IMR-90 (cell line): ENCODE measurements around the gene RPS25. TPM values are rescaled to one million over a fixed set of nuclear protein-coding genes. Genes with fewer than 3 reads are reported as not detected.

Source experiments
- ATAC-seq: fragments of 200-7000 bp; cut with Tn5 transposase; 2 replicates; pipeline ENCODE4 v1.9.1; 2020; ENCODE audit warnings: low read depth, mild to moderate bottlenecking, moderate library complexity
- BruUV-seq: library from RNA; stranded (reverse); fragments of 400-500 nt; replicated peaks from 2 replicates; lab custom pipeline; 2021; lab: Mats Ljungman, UMichigan
- CTCF ChIA-PET: fragments of 300-600 bp; formaldehyde crosslinking; extraction: SDS; loops from one replicate; lab custom pipeline; 2021; ENCODE audit warnings: antibody characterized with exemption; lab: Yijun Ruan, JAX
- POLR2A ChIA-PET: fragments of 300-600 bp; sonication (Branson Sonifier 250); formaldehyde crosslinking; loops from one replicate; lab custom pipeline; 2022; ENCODE audit warnings: antibody characterized with exemption; ENCODE audit not compliant: unreplicated experiment; lab: Charles Lee
- DNase-seq: peaks from one replicate; pipeline ENCODE4 v3.0.0; 2013
- H2AFZ ChIP-seq: replicated peaks from 2 replicates; pipeline ENCODE3; 2013; ENCODE audit warnings: low read length, mild to moderate bottlenecking; ENCODE audit not compliant: poor library complexity
- H2AK5ac ChIP-seq: 2 replicates; pipeline ENCODE4 v1.6.1; 2013; ENCODE audit warnings: low read depth, low read length, inconsistent platforms
- H2AK9ac ChIP-seq: replicated peaks from 2 replicates; pipeline ENCODE3; 2013; ENCODE audit warnings: mild to moderate bottlenecking, low read depth, low read length, moderate library complexity; ENCODE audit not compliant: poor library complexity
- H2BK120ac ChIP-seq: 2 replicates; pipeline ENCODE4 v1.6.1; 2013; ENCODE audit warnings: low read depth, low read length, inconsistent platforms
- H2BK15ac ChIP-seq: 3 replicates; pipeline ENCODE4 v1.6.1; 2013; ENCODE audit warnings: low read depth, low read length, inconsistent platforms
- H2BK20ac ChIP-seq: 2 replicates; pipeline ENCODE4 v1.6.1; 2013; ENCODE audit warnings: low read depth, mild to moderate bottlenecking, inconsistent platforms, low read length, moderate library complexity
- H2BK5ac ChIP-seq: 2 replicates; pipeline ENCODE4 v1.6.1; 2013; ENCODE audit warnings: mild to moderate bottlenecking, low read depth, low read length, inconsistent platforms; ENCODE audit not compliant: poor library complexity, severe bottlenecking
- H3K14ac ChIP-seq: replicated peaks from 2 replicates; pipeline ENCODE4 v1.6.1; 2013; ENCODE audit warnings: low read depth, low read length, inconsistent platforms
- H3K18ac ChIP-seq: 2 replicates; pipeline ENCODE4 v1.6.1; 2013; ENCODE audit warnings: low read depth, low read length, control low read depth
- H3K23ac ChIP-seq: 2 replicates; pipeline ENCODE4 v1.6.1; 2013; ENCODE audit warnings: low read depth, low read length, inconsistent platforms
- H3K27ac ChIP-seq: 2 replicates; pipeline ENCODE4 v1.5.1; 2013; ENCODE audit warnings: mild to moderate bottlenecking, control low read depth, low read length; ENCODE audit not compliant: insufficient read depth
- H3K27me3 ChIP-seq: 2 replicates; pipeline ENCODE4 v1.6.1; 2013; ENCODE audit warnings: low read length; ENCODE audit not compliant: control insufficient read depth, insufficient read depth
- H3K36me3 ChIP-seq: 2 replicates; pipeline ENCODE4 v1.6.1; 2013; ENCODE audit warnings: low read length, mixed read lengths; ENCODE audit not compliant: control insufficient read depth, insufficient read depth
- H3K4ac ChIP-seq: 2 replicates; pipeline ENCODE4 v1.6.1; 2013; ENCODE audit warnings: low read depth, low read length, inconsistent platforms
- H3K4me1 ChIP-seq: 2 replicates; pipeline ENCODE4 v1.6.1; 2013; ENCODE audit warnings: low read length, mixed read lengths; ENCODE audit not compliant: control insufficient read depth, insufficient read depth
- H3K4me2 ChIP-seq: 2 replicates; pipeline ENCODE4 v1.6.1; 2013; ENCODE audit warnings: low read depth, mild to moderate bottlenecking, control low read depth, low read length, moderate library complexity
- H3K4me3 ChIP-seq: 2 replicates; pipeline ENCODE4 v1.5.1; 2013; ENCODE audit warnings: low read depth, mild to moderate bottlenecking, control low read depth, low read length, moderate library complexity; ENCODE audit not compliant: insufficient read depth
- H3K56ac ChIP-seq: 2 replicates; pipeline ENCODE4 v1.6.1; 2013; ENCODE audit warnings: low read length, inconsistent platforms; ENCODE audit not compliant: insufficient read depth; ENCODE audit errors: extremely low read depth
- H3K79me1 ChIP-seq, 2 experiments: 2 replicates each; pipeline ENCODE4 v1.6.1; 2013; ENCODE audit warnings: low read length in 2 of 2, inconsistent platforms in 1 of 2, low read depth in 1 of 2
- H3K9ac ChIP-seq: 2 replicates; pipeline ENCODE4 v1.6.1; 2013; ENCODE audit warnings: low read depth, low read length, control low read depth
- H3K9me1 ChIP-seq: 2 replicates; pipeline ENCODE4 v1.6.1; 2013; ENCODE audit warnings: low read length, inconsistent platforms; ENCODE audit not compliant: insufficient read depth
- H3K9me3 ChIP-seq: 2 replicates; pipeline ENCODE4 v1.6.1; 2013; ENCODE audit warnings: low read length; ENCODE audit not compliant: control insufficient read depth, insufficient read depth
- H4K20me1 ChIP-seq: 2 replicates; pipeline ENCODE4 v1.6.1; 2013; ENCODE audit warnings: low read length, inconsistent platforms; ENCODE audit not compliant: insufficient read depth
- H4K5ac ChIP-seq: 2 replicates; pipeline ENCODE4 v1.6.1; 2013; ENCODE audit warnings: mild to moderate bottlenecking, low read depth, low read length, control low read depth
- H4K8ac ChIP-seq, 2 experiments: 2 replicates each; pipeline ENCODE4 v1.6.1; 2013; ENCODE audit warnings: low read depth in 2 of 2, low read length in 2 of 2, control low read depth in 1 of 2, inconsistent platforms in 1 of 2
- H4K91ac ChIP-seq: 2 replicates; pipeline ENCODE4 v1.6.1; 2013; ENCODE audit warnings: low read depth, low read length, inconsistent platforms; ENCODE audit not compliant: insufficient read depth
- BHLHE40 ChIP-seq: fragments of 150-350 bp; IDR thresholded peaks from 2 replicates; pipeline ENCODE4 v1.6.1; 2016; ENCODE audit warnings: mild to moderate bottlenecking, low read depth, low read length
- CEBPB ChIP-seq: IDR thresholded peaks from 2 replicates; pipeline ENCODE4 v1.6.1; 2012; ENCODE audit warnings: low read depth, low read length, improper control_type of control experiment
- CHD1 ChIP-seq: IDR thresholded peaks from 2 replicates; pipeline ENCODE4 v1.6.1; 2012; ENCODE audit warnings: low read depth, low read length, improper control_type of control experiment
- CTCF ChIP-seq: conservative IDR thresholded peaks from 2 replicates; pipeline ENCODE4 v1.5.1; 2012; ENCODE audit warnings: mild to moderate bottlenecking, low read depth, low read length, improper control_type of control experiment
- ELK1 ChIP-seq: fragments of 150-350 bp; IDR thresholded peaks from 2 replicates; pipeline ENCODE4 v1.6.1; 2016; ENCODE audit warnings: low read depth, mild to moderate bottlenecking, low read length, moderate library complexity, borderline replicate concordance
- FOS ChIP-seq: fragments of 150-350 bp; IDR thresholded peaks from 2 replicates; pipeline ENCODE4 v1.6.1; 2016; ENCODE audit warnings: low read depth, low read length
- MAFK ChIP-seq: IDR thresholded peaks from 2 replicates; pipeline ENCODE4 v1.6.1; 2012; ENCODE audit warnings: low read depth, low read length, improper control_type of control experiment
- MAZ ChIP-seq: IDR thresholded peaks from 2 replicates; pipeline ENCODE4 v1.6.1; 2012; ENCODE audit warnings: low read depth, mild to moderate bottlenecking, low read length, improper control_type of control experiment, moderate library complexity, borderline replicate concordance
- POLR2A ChIP-seq: IDR thresholded peaks from 2 replicates; pipeline ENCODE4 v1.6.1; 2012; ENCODE audit warnings: mild to moderate bottlenecking, low read depth, low read length
- RAD21 ChIP-seq: IDR thresholded peaks from 2 replicates; pipeline ENCODE4 v1.6.1; 2012; ENCODE audit warnings: low read length, improper control_type of control experiment
- RCOR1 ChIP-seq: IDR thresholded peaks from 2 replicates; pipeline ENCODE4 v1.6.1; 2012; ENCODE audit warnings: mild to moderate bottlenecking, low read length, improper control_type of control experiment; ENCODE audit not compliant: insufficient replicate concordance
- RFX5 ChIP-seq: IDR thresholded peaks from 2 replicates; pipeline ENCODE4 v1.8.0; 2012; ENCODE audit warnings: low read depth, mild to moderate bottlenecking, low read length, moderate library complexity
- SMC3 ChIP-seq: fragments of 150-350 bp; IDR thresholded peaks from 2 replicates; pipeline ENCODE4 v1.6.1; 2016; ENCODE audit warnings: low read depth, mild to moderate bottlenecking, antibody characterized with exemption, low read length, moderate library complexity
- USF2 ChIP-seq: fragments of 150-350 bp; IDR thresholded peaks from 2 replicates; pipeline ENCODE4 v1.6.1; 2017; ENCODE audit warnings: mild to moderate bottlenecking, antibody characterized with exemption, low read length, low read depth
- WGBS, 2 experiments: methylation state at CpG; one replicate each; pipeline versions ENCODE4 v1.1.5 to v1.1.7; 2013; ENCODE audit warnings: missing lambda C conversion rate in 2 of 2; ENCODE audit not compliant: insufficient read length in 1 of 2; ENCODE audit errors: extremely low coverage in 2 of 2; 5-methylcytosine and 5-hydroxymethylcytosine counted together
- dilution Hi-C: fragments of 300-500 bp; cut with HindIII; formaldehyde crosslinking; loops from one replicate; pipeline ENCODE4 v1.14.3; 2018; ENCODE audit warnings: low sequenced_read_pairs; ENCODE audit not compliant: unreplicated experiment
- in situ Hi-C: fragments of 300-500 bp; cut with MboI; formaldehyde crosslinking; loops from 3 replicates; pipeline ENCODE4 v1.14.3; 2019; ENCODE audit warnings: low sequenced_read_pairs, inconsistent platforms, mixed read lengths
- intact Hi-C: fragments of 100-400 bp; cut with micrococcal nuclease; formaldehyde crosslinking; loops from 2 replicates; pipeline ENCODE4 v1.10.0; 2022
- polyA plus RNA-seq, 3 experiments: library from polyadenylated mRNA; depleted of rRNA; stranded (reverse); fragments of >200 nt; gene quantifications; 2 replicates each; pipeline ENCODE4 v1.2.3, GENCODE V29; 2012; ENCODE audit warnings: low replicate concordance in 1 of 3
- total RNA-seq: library from RNA; depleted of rRNA; stranded (reverse); fragments of >200 nt; gene quantifications from 2 replicates; pipeline ENCODE4 v1.2.3, GENCODE V29; 2012

RPS25 gene
- total and polyA plus RNA-seq, 2 of the 4 experiments (the other 2 are of a cell fraction), result 727 to 905 TPM

GRCh38 chr11:119051440-119052162 is 33.5 kb upstream of the RPS25 start:
- Histone ChIP-seq H3K36me3 (peaks cover 76% of the 10 kb centered on the region), H3K9me1 (peaks cover 9% of the 10 kb centered on the region), H2BK20ac (no peak overlapping the region), H4K20me1 (0 out of 2 replicates have a peak, but pooled peaks cover 5% of the 10 kb centered on the region), H3K79me1 (peaks cover 13 to 41% of the 10 kb centered on the region in 2 experiments), H2BK5ac (no peak overlapping the region), H3K23ac (no peak overlapping the region), H3K4me3 (no peak overlapping the region), H3K4ac (no peak overlapping the region), H3K9ac (no peak overlapping the region), H3K14ac (no peak overlapping the region), H2BK120ac (no peak overlapping the region), H3K4me1 (peaks cover 2% of the 10 kb centered on the region; the same call in 1 of the 2 replicates), H3K4me2 (no peak overlapping the region), H2AK9ac (no peak overlapping the region), H2BK15ac (no peak overlapping the region), H3K27ac (no peak overlapping the region), H3K27me3 (no peaks in the 10 kb centered on the region), H3K18ac (no peak overlapping the region), H3K56ac (no peak overlapping the region), H3K9me3 (no peaks in the 10 kb centered on the region), H2AK5ac (no peak overlapping the region), H4K8ac (no peak overlapping the region), H4K5ac (no peak overlapping the region), H4K91ac (no peak overlapping the region), H2AFZ (no peak overlapping the region)
- DNase-seq (no peak), ATAC-seq (no peak)
- BruUV-seq, result no TSS peak
- no peak for TF ChIP-seq CTCF
- TF ChIP-seq MAZ, result no peak
- no peak for TF ChIP-seq ELK1
- no peak for TF ChIP-seq FOS
- no peak for TF ChIP-seq CHD1
- TF ChIP-seq USF2, result no peak
- no peak for TF ChIP-seq RFX5
- TF ChIP-seq SMC3, result no peak
- no peak for TF ChIP-seq RCOR1
- TF ChIP-seq RAD21, result no peak
- no peak for TF ChIP-seq MAFK
- no peak for TF ChIP-seq CEBPB
- no peak for TF ChIP-seq BHLHE40
- TF ChIP-seq POLR2A, result no peak
- ChIA-PET CTCF (no interaction called here), POLR2A (no interaction called here)
- dilution Hi-C loops (no loop called here), intact Hi-C loops (no loop called here), in situ Hi-C loops (no loop called here)
- 90% methylated on average over 2 of the region's 17 CpGs; no CpG with 5 or more reads in 1 of the 2 experiments for WGBS, 2 experiments
